GM19395 (cell line): ENCODE measurements around the gene RAN.
A peak's percentile ranks its signal among the peaks of the same experiment; 100 is the strongest.
"Not testable (repeated sequence)": the region's sequence is repeated elsewhere in the genome, so short reads cannot be mapped to it uniquely, and the experiment has no call there.

Experiments
- ATAC-seq: cut with Tn5 transposase; IDR thresholded peaks from one replicate; pipeline ENCODE4 v1.9.1; 2021; ENCODE audit warnings: mild to moderate bottlenecking, moderate library complexity; ENCODE audit not compliant: unreplicated experiment

Gene RAN

DNA sequence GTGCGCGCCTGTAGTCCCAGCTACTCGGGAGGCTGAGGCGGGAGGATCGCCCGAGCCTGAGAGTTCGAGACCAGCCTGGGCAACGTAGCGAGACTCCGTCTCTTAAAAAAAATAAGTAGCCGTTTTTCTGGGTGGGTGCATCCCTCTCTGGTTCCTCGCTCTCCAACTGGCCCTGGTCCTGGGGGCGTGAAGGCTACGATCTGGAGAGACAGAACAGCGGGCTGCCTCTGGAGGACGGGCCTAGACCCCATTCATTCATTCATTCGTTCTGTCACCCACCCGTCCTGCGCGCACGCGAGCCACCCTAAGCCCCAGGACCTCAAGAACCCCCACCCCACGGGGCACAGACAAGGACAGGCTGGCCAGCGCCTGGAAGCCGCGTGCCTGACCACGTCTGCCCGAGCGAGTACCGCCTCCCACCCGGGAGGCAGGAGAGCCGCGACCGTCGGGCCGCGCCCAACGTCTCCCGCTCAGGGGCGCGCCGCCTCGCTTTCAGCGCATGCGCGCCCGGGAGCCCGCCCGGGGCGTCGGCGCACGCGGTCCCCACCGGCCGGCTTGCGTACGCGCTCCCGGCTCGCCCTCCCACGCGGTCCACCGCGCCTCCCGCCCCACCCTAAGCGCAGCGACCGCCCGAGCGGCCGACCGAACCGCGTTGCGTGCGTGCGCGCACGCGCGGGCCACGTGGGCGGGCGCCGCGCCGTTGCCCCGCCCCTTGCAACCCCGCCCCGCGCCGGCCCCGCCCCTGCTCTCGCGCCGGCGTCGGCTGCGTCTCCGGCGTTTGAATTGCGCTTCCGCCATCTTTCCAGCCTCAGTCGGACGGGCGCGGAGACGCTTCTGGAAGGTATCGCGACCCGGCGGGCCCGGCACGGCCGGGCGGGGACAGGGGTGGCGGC lies at the start of gene RAN:
Gene RAN, plus strand, starts transcription at position 781 of the 893 bp plus-strand sequence. CDS start 528 bp downstream, outside the sequence.
- ATAC-seq: peak; percentile 56

DNA sequence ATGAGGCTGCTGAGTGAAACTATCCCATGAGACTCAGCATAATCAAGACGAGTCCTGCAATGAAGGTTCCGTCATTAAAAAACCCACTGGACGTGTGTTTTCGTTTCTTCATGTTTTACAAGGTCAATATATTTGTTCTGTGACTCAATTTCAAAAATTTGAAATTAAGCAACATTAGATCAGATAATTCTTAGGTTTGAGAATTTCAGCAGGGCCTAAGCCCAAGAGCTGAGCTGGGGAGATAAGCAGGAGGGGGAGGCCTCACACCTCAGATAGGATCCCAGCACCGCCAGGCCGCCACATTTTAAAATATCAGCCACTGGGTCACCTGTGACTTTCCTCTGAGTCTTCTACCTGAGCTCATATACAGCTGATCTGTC lies 46.1 kb upstream of the RAN start:
- ATAC-seq: no peak

DNA sequence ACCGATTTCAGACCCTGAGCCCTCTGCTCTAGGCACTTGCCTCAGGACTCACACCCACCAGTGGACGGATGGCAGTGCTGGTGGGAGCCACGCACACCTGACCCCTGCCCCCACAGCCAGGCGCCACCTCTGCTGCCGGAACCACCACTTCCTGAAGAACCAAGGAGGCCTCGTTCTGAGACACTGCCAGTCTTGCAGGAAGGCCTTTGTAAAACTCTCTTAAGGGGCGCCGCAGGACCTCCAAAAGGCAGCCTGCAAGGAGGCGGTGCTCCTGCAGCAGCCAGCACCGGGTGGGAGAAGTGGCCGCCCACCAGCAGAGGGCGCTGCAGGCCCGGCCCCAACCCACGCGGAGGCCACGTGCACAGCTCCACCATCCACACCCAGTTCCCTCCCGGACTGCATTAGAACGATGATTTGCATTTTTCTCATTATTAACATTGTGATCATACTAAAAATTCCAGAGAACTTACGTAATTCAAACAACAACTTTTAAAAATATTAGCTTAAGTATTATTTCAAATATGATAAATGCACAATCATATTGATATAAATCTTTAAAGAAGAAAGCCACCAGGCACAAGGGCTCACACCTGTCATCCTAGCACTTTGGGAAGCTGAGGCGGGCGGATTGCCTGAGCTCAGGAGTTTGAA lies 45.6 kb upstream of the RAN start:
- no peak for ATAC-seq

DNA sequence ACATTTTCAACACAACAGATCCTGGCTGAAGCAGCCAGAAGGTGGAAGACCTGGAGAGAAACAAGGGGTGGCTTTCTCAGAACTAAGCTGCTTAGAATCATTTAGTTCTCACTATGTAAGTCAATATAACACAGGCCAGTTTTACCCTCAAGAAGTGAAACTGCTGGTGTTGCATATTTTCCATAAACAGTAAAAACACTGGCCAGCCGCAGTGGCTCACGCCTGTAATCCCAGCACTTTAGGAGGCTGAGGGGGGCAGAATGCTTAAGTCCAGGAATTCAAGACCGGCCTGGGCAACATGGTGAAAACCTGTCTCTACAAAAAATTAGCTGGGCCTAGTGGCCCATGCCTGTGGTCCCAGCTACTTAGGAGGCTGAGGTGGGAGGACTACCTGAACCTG lies 44.4 kb upstream of the RAN start:
- ATAC-seq: no peak

DNA sequence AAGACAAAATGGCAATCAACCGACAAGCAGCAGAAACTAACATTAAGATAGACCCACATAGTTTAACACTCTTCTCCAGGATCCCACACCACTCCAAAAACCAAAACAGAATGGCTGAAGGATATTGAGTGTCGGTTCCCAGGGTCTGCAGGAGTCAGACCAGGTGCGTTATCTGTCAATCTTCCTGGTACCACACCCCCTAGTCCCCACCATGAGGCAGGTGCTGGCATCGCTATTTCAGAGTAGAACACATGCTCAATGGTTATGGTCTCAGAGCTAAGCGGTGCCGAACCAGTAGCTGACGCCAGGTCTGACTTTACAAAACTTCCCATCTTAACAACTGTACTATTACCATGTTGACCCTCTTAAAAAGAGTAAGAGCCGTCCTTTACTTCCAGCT lies 43.0 kb upstream of the RAN start:
- ATAC-seq: no peak

DNA sequence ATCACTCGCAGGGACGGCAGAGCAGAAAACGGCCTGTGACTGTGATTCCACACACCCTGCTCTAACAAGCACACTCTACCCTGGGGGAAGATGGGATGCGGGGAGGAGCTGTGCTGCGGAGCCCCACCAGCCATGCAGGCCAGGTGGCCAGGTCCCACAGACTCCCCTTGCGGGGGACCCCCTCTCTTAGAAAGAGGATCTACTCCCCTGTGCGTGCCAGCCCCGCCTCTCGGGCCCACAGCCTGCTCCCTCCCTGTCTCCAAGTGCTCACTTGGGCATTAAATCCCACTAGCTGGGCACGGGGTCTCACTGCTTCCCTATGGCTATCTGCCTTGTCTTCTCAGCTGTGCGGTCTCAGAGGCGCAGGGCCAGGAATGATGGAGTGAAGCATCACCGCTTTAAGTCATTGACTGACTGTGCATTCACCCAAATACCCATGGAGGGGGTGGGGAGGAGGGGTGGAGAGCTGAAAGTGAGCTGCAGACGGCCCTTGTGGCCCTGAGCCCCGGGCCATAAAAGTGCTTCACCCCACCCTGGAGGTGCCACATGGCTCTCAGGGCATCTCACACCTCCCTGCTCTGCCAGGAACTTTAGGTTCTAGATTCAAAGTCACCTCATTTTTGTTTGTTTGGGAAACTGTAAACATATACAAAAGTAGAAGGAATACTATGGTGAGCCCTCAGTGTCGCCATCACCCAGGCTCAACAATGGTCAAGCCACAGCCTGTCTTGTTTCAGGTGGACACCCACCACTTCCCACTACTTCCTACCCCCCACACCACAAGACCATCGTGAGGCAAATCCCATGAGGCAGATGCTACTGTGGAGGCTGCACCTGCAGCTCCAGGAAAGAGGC lies 42.2 kb upstream of the RAN start:
- no peak for ATAC-seq

DNA sequence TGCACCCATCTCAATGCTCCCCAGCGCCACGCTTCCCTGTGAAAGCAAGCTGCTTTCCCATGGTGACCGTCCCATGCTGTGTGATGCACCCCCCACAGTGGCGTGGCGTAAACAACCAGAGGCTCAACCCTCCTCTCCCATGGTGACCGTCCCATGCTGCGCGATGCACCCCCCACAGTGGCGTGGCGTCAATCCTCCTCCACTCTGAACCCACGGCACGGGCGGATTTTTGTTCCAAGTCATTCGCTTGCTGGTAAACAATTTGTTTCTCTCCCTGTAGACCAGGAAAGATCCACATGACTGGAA lies 41.7 kb upstream of the RAN start:
- no peak for ATAC-seq

DNA sequence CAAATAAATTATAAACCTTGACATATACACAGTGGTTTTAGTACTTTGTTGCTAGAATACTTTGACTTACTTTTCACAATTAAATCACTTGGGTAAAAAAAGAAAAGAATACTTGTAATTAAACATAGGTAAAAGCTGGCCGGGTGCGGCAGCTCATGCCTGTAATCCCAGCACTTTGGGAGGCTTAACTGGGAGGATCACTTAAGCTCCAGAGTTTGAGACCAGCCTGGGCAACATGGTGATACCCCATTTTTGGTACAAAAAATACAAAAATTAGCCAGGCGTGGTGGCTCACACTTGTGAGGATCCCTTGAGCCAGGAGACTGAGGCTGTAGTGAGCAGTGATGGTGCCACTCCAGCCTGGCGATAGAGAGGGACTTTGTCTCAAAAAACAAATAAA lies 40.6 kb upstream of the RAN start:
- no peak for ATAC-seq

DNA sequence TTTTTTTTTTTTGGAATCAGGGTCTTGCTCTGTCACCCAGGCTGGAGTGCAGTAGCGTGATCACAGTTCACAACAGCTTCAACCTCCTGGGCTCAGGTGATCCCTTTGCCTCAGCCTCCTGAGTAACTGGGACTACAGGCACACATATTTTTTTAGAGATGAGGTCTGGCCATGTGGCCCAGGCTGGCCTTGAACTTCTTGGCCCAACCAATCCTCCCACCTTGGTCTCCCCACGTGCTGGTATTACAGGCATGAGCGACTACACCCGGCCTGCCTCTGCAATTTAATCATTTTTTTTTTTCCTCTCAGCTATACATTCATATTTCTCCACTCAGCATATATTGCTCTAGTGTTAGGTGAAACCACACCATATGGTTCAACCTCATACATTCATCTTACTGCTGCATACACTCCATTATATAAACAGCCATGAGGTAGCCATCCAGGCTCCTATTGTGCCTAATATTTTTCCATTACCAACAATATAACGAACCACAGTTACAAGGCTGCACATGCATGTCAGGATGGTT lies 39.9 kb upstream of the RAN start:
- no peak for ATAC-seq

DNA sequence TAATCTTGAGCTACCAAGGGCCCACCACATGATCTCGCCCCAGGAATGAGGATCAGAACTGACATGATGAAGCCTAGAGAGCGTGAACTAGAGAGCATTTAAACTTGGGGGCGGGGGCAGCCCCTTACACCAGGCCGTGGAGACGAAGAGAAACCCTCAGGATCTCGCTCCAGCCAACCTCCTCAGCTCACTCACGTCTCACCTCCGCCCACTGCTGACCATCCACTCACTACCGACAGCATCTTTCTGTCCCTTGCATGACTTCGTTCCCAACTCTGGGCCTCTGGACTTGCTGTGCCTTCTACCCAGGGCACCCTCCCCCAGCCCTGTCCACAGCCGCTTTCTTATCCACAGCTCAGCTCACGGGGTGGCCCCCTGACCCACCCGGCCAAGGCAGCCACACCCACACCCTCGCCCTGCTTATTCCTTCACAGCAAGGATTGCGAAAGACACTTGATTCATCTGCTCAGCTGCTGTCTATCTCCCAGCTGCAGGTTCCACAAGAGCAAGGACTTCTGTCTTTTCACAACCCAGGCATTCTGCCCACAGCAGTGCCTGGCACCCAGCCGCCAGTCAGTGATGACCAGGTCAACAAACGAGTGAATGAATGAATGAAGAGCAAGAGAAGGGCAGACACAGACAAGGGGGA lies 39.2 kb upstream of the RAN start:
- ATAC-seq: no peak

DNA sequence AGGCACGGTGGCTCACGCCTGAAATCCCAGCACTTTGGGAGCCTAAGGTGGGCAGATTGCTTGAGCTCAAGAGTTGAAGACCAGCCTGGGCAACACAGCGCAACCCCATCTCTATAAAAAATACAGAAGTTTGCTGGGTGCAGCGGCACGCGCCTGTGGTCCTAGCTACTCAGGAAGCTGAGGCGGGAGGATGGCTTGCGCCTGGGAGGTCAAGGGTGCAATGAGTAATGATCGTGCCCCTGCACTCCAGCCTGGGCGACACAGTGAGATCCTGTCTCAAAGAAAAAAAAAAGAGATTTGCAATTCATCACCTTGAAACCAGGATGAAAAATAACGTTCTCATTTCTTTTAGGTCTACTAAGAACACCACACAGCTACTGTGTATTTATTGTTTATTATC lies 36.9 kb upstream of the RAN start:
- ATAC-seq: no peak

DNA sequence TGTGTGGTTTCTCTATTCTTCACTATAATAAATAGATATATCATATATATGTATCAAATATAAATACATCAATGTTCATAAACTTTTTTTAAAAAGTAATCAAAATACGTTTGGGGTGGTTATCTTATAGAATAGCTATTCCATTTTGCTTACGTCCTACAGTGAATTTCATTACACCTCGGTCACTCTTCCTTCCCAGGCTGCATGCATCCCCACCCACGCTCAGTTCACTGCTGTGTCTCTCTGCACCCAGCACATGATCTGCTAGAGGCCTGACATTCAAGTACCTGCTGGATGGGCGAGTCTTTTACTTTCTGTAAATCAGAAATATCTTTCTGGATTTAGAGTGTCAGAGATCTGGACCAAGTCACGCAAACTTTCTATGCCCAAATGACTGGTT lies 36.4 kb upstream of the RAN start:
- ATAC-seq: no peak

DNA sequence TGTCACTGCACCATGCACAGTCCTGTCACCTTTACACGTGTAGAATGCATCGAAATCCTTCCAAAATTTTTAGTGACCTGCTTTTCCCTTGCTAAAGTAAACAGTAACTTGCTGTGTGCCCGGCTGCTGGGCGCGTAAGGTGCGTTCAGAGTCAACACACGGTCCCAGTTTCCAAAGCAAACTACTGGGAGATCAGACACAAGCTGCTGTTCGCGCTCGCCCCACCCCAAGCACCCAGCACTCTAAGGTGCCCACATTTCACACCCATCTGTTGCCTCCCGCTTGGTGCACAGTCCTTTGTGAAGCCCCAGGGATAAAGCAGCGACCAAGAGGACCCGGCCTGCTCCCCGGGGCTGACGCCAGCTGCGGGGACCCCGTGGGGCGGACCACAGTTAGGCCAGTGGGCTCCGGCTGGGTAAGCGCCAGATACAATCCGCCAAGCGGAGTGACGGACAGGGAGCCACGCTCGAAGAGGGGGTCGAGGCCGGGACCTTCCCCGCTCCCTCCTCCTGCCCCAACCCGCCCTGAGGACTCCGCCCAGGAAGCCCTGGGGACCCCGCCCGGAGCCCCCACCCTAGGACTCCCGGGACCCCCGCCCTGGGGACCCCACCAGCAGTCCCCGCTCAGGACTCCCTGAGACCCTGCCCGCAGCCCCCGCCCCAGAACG lies 33.4 kb upstream of the RAN start:
- ATAC-seq: peak; percentile 41

DNA sequence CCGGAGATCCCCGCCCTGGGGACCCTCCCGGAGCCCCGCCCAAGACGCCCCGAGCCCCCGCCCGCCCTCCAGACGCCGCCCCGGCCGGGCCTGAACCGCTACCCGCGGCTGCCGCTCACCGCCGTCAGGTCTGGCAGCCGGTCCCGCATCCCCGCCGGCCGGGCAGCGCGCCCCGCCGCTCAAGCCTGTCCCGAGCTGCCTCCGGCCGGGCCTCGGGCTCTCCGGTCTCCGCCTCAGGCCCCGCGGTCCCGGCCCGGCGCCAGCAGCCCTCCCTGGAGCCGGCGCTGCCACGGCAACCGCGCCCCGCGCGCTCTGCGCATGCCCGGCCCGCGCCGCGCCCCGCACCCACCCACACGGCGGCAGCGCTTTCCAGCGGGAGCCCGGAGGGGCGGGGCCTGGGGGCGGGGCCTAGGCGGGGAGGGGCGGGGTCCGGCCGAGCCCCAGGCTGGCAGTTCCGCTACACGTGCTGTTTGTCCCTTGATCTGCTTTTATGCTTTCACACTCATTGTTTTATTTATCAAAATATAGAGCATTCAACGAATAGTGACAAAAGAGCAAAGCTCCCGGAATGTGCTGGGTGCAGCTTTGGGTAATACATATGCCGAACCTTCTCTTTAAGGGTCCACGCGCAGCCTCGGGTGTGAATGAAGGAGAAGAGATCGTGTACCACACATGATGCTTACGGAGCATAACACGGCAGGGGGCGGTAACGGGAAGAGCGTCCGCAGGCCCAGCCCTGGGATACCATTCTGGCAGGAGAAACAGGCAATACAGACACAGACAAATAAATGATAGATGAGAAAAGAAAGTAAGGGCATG lies 32.7 kb upstream of the RAN start, which contains the start of gene STX2:
Gene STX2, minus strand, starts transcription at position 300 of the 819 bp plus-strand sequence. Its CDS starts 151 bp downstream, at position 149.
- ATAC-seq: peak; percentile 86

DNA sequence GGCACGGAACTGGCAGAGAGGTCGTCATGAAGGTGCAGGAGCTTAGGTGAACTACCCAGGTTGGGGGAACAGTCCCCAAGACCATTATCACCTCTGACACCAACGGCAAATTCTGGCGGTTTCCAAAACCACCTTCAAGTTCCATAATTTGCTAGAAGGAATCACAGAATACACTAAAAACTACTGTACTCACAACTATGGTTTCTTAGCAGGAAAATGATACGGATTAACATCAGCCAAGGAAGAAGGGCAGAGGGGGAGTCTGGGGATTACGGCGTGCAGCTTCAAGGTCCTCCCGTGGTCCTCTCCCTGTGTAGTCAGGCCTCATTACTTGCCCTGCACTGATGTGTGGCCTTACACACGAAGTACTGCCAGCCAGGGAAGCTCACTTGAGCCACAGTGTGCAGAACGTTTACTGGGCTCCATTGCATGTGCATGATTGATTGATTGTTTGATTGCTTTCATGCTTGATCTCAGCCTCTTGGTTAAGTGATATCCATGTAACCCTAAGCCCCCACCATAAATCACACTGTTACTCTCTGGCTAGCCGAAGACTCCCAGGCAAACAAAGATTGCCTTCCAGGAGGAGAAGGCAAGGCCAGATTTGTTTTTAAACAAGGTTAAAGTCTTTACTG lies 32.0 kb upstream of the RAN start:
- no peak for ATAC-seq

DNA sequence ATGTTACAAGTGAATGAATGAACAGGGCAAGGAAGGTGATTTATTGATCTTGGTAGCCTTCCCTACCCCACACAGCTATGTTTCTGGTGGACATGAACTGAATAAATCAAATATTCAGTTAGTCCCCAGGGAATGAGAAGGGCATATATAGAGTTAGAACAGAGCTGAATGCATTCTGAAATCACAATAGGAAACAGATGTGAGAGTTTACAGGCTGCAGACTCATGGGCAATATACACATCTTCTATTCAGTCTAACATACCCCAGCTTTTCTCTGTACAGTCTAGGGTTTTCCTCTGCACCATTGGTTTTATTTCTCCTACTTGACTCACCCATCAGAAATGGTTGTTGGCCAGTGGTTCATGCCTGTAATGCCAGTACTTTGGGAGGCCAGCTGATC lies 25.5 kb upstream of the RAN start:
- ATAC-seq: no peak

DNA sequence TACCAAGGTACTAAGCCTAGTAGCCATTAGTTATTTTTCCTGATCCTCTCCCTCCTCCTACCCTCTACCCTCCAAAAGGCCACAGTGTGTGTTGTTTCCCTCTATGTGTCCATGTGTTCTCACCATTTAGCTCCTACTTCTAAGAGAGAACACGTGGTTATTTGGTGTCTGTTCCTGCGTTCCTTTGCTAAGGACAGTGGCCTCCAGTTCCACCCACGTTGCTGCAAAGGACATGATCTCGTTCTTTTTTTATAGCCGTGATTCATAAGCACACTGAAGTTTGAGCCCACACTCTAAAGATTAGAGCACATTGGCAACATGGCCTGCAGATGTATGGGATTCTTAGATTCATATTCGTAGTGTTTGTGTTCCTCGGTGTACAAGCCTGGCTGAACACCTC lies 24.8 kb upstream of the RAN start:
- no peak for ATAC-seq

DNA sequence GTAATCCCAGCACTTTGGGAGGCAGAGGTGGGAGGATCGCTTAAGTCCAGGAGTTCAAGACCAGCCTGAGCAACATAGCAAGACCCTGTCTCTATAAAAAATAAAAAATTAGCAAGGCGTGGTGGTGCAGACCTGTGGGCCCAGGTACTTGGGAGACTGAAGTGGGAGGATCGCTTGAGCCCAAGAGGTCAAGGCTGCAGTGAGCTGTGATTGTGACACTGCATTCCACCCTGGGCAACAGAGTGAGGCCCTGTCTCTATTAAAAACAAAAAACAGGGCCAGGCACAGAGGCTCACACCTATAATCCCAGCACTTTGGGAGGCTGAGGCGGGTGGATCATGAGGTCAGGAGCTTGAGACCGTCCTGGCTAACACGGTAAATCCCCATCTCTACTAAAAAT lies 23.8 kb upstream of the RAN start:
- ATAC-seq: not testable (repeated sequence)

DNA sequence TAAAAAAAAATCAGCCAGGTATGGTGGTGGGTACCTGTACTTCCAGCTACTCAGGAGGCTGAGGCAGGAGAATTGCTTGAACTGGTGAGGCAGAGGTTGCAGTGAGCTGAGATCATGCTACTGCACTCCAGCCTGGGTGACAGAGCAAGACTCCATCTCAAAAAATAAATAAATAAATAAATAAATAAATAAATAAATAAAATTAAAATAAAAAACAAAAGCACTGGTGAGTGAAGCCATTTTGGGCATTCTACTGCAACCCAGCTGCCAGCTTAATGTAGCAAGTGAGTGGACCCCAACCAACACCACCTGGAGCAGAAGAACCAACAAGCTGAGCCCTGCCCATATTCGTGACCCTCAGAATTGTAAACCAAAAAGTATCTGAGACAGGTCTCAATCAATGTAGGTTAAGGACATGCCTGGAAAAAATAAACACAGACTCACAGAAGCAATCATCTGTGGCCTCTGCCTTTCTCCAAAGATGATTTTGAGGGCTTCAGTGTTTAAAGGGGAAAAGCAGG lies 23.0 kb upstream of the RAN start:
- not testable (repeated sequence) for ATAC-seq
